NCI-H2196 (cell line): Measurements from ENCODE around the gene TTLL4.

Experiments used
- DNase-seq: peaks from one replicate; lab custom pipeline; 2025; ENCODE audit not compliant: unreplicated experiment; lab: John Stamatoyannopoulos, UW

The TTLL4 gene

GRCh38 chr2:218710687-218711549 is at the start of gene TTLL4:
TSS of gene TTLL4 (plus strand) at chr2:218710835. CDS start at chr2:218737677, 26,842 bp downstream.
- peak; percentile 97 for DNase-seq

GRCh38 chr2:218662377-218662776 is 48.3 kb upstream of the TTLL4 start:
- DNase-seq = no peak

GRCh38 chr2:218662827-218663226 is 47.8 kb upstream of the TTLL4 start:
- no peak for DNase-seq

GRCh38 chr2:218663901-218664300 is 46.7 kb upstream of the TTLL4 start:
- no peak for DNase-seq

- no peak for DNase-seq
Measured at GRCh38 chr2:218664653-218665052, 46.0 kb upstream of the TTLL4 start.

GRCh38 chr2:218671097-218671653 is 39.5 kb upstream of the TTLL4 start:
- peak; percentile 7 for DNase-seq

- peak; percentile 88 for DNase-seq
Measured at GRCh38 chr2:218671654-218672566, 38.7 kb upstream of the TTLL4 start, which contains the start of the genes RNF25 and STK36. TSS of gene RNF25 (minus strand) at chr2:218672002. CDS start at chr2:218671970, 32 bp downstream. TSS of gene STK36 (plus strand) at chr2:218672086. CDS start at chr2:218672830, 744 bp downstream.

GRCh38 chr2:218679119-218679518 is 31.5 kb upstream of the TTLL4 start:
- no peak for DNase-seq

- DNase-seq = no peak
Measured at GRCh38 chr2:218680061-218680460, 30.6 kb upstream of the TTLL4 start.

GRCh38 chr2:218687400-218688060 is 23.1 kb upstream of the TTLL4 start:
- peak; percentile 74 for DNase-seq

- no peak for DNase-seq
Measured at GRCh38 chr2:218691234-218691633, 19.4 kb upstream of the TTLL4 start.

- no peak for DNase-seq
Measured at GRCh38 chr2:218694405-218695145, 16.1 kb upstream of the TTLL4 start.

GRCh38 chr2:218698885-218699284 is 11.8 kb upstream of the TTLL4 start:
- DNase-seq = no peak

- DNase-seq = no peak
Measured at GRCh38 chr2:218701806-218702205, 8.8 kb upstream of the TTLL4 start.

- no peak for DNase-seq
Measured at GRCh38 chr2:218703341-218703740, 7.3 kb upstream of the TTLL4 start.

GRCh38 chr2:218708086-218708485 is 2.5 kb upstream of the TTLL4 start:
- no peak for DNase-seq

- no peak for DNase-seq
Measured at GRCh38 chr2:218709908-218710307, 727 bp upstream of the TTLL4 start.

- no peak for DNase-seq
Measured at GRCh38 chr2:218710334-218710686, 325 bp upstream of the TTLL4 start.

- no peak for DNase-seq
Measured at GRCh38 chr2:218711550-218711929, 905 bp downstream of the TTLL4 start.

- no peak for DNase-seq
Measured at GRCh38 chr2:218713922-218714321, 3.3 kb downstream of the TTLL4 start.
